Ovary (tissue), 3 donors: Measurements from ENCODE around the gene SH3PXD2B.

ENCODE experiments used
- CTCF ChIP-seq, 3 donors: fragments of 450-650 bp in 2 of 3; fragments of 200-600 bp in 1 of 3; IDR thresholded peaks; one replicate each; pipeline versions ENCODE4 v1.5.1 to v1.8.0; 2016 to 2022; ENCODE audit warnings: antibody characterized with exemption in 3 of 3, mild to moderate bottlenecking in 1 of 3
- EP300 ChIP-seq: sonication (generic); formaldehyde crosslinking; IDR thresholded peaks from one replicate; pipeline ENCODE4 v1.6.1; 2017; ENCODE audit warnings: antibody characterized with exemption
- POLR2A ChIP-seq: fragments of 450-650 bp; IDR thresholded peaks from one replicate; pipeline ENCODE4 v1.6.1; 2017; ENCODE audit warnings: antibody characterized with exemption, mild to moderate bottlenecking, moderate library complexity
- donor health status: DM: no; HTN: no; CAD: no.

GRCh38 chr5:172334196-172334595, 120.1 kb downstream of the SH3PXD2B start:
- TF ChIP-seq CTCF (IDR thresholded peaks at IDR 0.05) (no peak), POLR2A (no peak), EP300 (no peak)
